ENCODE data around the gene TCP11. TPM values are rescaled to one million over a fixed set of nuclear protein-coding genes. Genes with fewer than 3 reads are reported as not detected.
"Not testable (repeated sequence)": the region's sequence is repeated elsewhere in the genome, so short reads cannot be mapped to it uniquely, and the experiment has no call there.

TCP11 gene
- total RNA-seq, 1 donor = 2.2 TPM

DNA sequence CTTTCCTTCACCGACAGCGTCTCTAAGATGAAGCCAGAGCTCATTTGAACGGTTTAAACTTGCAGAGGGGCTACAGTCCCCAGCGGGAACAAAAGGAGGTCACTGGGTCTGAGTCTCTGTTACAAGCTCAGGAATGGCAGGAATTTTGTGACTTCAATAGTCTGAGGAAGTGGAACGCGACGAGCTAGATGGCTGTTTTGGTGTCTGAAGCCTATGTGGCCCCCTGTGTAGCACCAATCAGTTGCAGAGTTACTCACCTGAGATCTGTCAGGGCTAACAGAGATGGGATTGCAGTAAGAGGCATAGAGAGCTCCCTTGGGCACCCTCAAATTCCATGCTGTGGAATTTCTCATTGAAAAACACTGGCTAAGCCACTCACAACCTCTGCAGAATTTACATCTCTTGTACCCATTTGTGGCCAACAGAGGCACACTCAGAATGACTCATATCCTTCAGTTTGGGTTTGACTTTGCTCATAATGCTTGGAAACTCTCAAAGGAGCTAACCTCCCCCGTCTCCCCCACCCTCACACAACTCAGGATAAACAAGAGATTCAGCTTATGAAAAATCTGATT is 7.1 kb upstream of the TCP11 start:
- DNase-seq (ENCODE audit: low read depth in 2 of 3, low spot score in 2 of 3) = no peak

DNA sequence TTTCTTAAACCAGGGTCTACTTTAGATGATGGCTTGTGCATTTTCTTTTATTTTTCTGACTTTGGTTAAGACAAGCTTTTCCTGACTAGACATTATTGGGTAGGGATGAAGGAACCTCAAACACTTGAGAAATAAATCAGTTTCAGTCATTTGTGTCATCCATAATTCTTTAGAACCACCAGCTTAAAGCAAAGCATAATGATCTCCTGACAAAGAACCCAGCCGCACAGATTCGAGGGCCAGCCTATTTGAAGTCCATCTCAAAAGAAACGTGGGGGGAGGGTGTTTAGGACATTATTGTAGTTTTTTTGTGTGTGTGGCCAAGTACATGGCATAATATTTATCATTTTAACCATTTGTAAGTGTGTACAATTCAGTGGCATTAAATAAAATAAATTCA is 6.3 kb upstream of the TCP11 start:
- no peak for DNase-seq (ENCODE audit: low read depth in 2 of 3, low spot score in 2 of 3)

DNA sequence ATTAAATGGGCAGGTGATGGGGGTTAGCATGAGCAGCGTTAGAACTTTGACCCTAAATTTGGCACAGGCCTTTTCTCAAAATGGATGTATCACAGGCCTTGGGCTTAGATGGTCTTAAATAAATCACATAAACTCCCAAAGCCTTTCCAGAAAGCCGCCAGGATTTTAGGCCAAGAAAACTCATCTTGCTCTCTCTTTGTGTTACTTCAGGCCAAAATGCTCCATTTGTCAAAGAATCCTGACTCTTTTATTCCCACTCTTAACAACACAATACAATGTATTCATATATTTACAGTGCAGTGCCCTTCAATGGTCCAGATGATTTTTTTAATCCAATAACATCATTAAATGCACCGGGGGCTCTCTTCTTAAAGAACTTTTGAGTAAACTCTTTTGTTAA is 5.9 kb upstream of the TCP11 start:
- no peak for DNase-seq (ENCODE audit: low read depth in 2 of 3, low spot score in 2 of 3)

DNA sequence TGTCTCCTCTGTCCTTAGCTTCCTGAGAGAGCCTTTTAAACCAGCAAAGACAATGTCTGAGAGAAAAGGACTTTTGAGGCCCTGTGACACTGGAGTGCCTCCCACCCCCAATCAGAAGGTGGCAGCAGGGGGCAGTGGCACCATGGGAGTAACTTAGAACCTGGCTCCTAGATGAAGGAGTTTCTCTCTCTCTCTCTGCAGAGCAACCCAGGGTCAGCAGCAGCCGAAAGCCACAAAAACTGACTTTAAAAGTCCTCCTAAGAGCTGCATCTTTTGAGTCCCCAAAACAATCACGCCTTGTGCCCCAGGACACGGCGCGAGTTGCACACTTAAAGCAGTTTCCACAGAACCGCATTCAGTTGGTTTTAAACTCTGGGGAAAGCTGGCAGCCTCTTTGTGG is 5.3 kb upstream of the TCP11 start:
- peak in 2 of 3 donors; percentile 43 to 73 for DNase-seq (ENCODE audit: low read depth in 2 of 3, low spot score in 2 of 3)

DNA sequence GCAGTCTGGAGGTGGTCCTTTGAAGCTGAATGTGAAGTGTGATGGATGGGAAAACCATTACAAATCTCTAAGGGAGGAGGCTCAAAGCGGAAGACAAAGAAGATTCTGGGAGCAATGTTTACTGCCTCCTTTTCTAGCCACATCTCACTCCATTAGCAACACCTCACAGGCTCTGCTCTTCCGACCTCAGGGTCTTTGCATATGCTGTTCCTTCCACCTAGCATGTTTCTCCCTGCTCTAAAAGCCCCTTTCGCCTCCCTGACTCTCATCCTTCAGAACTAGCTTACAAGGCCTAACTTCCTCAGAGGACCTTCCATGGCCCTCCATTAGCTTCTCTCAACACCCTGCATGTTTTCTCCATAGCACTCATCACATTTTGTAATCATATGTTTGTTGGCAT is 4.6 kb upstream of the TCP11 start:
- no peak for DNase-seq (ENCODE audit: low read depth in 2 of 3, low spot score in 2 of 3)

DNA sequence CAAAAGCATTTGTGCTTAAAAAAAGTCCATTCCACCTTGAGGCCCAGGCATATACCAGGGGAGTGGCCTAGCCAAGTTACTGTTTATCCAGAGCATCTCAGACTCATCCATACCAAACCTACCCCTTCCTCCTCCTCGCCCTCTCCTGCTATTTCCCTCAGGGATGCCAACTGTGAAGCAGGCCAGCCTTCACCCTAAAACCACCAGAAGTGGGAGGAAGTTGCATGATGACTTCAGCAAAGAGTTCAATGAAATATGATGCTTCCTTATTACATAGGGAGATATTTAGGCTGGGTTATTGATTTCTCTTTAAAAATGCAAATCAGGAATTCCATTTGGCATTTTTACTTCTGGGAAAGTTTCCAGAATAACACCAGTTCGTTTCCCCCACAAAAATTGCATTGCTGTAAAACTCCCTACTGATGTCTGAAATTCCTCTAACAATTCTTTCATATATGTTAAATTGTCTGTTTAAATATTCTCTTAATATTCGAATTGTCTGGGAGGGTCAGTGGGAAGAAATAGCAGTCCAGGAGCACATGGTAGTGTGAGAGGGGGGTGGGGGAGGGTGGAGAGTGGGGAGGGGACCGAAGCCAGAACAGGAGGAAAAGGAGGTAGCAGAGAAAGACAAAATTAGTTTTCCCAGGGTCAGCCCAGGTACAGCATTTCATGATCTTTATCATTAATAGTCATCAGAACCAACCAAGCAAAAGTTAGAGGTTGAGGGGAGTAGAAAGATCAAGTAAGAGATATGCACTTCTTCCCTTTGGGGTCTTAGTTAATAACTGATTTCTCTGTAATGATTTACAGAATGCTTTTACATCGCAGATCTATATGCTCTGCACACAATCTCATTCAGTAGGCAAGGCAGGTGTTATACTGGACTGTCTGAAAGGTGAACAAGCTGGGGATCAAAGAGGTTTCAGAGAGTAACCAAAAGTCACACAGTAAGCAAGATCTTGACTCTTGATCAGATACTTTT is 1.7 kb upstream of the TCP11 start:
- DNase-seq (ENCODE audit: low read depth in 2 of 3, low spot score in 2 of 3) = peak in 1 of 3 donors; percentile 28

DNA sequence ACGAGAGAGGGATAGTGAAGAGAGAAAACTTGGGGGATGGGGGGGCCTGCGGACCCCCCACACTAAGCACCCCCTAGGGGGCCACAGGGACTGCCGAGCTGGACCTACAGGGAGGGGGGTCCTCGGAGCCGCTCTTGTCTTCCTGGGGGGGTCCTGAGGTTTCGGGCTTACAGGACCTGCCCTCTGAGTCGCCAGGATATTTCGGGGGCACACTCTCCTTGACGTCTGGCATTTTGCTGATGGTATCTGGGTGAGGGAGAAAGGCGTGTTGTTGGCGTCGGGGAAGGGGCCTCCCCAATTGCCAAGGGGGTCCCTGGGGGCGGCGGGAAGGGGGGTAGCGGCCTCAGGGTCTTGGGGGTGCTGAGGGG is 516 bp downstream of the TCP11 start:
- DNase-seq (ENCODE audit: low read depth in 2 of 3, low spot score in 2 of 3) = no peak

DNA sequence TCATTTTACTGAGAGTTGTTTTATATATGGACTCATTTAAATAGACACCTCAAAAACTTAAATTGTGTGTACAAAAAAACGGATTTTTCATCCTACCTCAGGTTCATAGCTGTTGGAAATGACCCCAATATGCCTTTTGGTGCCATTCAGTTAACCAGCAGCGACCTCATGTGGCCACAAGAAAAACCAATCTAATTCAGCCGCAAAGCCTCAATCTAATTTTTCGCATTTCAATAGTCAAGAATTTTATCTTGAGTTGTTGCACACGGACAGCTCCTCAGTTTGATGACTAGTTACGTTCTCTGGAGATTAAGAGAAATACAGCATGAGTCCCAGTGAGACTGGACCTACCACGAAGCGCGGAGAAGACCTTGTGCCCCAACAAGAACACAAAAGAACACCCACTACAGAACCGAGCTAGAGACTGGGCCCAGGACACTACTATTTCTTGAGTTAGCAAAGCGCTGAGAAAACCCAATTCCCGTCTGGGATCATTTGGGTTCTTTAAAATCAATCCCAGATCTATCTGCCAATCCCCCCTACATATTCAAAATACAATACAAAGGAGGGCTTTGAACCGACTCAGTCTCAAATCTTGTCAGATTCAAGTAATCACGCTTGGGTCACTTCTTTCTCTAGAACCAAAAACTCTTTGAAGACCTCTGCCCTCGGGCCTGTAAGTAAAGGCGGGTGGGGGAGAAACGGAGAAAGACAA is 1.1 kb downstream of the TCP11 start:
- DNase-seq (ENCODE audit: low read depth in 2 of 3, low spot score in 2 of 3) = peak in 2 of 3 donors; percentile 75 to 83

DNA sequence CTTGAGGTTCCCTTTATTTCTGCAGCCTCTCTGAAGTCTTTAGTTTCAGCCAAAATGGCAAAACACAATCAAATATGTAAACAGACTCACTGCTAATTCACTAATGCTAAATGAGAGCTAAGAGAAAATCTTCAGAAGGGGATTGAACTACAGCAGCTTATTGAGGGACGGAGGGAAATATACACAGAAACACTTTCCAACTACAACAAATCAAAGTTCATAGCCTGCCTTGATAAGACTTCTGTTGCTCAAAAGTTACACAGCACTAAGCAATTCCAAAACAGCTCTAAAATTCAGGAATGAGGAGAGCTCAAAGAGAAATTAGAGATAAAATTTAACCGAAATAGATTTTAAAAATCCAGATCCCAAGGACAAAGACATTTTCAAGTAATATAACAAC is 1.7 kb downstream of the TCP11 start:
- no peak for DNase-seq (ENCODE audit: low read depth in 2 of 3, low spot score in 2 of 3)

DNA sequence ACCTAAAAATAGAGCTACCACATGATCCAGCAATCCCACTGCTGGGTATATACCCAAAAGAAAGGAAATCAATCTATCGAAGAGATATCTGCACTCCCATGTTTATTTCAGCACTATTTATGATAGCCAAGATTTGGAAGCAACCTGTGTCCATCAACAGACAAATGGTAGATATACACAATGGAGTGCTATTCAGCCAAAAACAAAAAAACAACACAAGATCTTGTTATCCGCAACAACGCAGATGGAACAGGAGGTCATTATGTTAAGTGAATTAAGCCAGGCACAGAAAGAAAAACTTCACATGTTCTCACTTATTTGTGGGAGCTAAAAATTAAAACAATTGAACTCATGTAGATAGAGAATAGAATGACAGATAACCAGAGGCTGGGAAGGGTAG is 2.9 kb downstream of the TCP11 start:
- DNase-seq (ENCODE audit: low read depth in 2 of 3, low spot score in 2 of 3) = not testable (repeated sequence)

DNA sequence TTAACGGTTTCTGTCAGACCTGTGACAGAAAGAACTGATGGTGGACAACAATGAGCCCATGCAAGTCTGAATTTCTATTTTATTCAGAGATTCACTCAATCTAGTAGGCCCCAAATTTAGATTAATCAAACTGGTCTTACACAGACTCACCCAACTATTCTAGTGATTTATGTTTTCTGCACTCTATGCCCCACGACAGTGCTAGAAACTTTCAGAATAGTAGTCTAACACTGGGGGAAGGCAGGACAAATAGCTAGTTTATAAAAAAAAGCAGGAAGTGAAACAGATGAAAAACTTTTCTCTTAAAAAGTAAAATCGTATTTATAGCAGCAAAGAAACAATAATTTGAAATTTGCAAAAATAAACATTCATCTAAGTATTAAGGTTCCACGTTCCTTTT is 5.0 kb downstream of the TCP11 start:
- no peak for DNase-seq (ENCODE audit: low read depth in 2 of 3, low spot score in 2 of 3)

DNA sequence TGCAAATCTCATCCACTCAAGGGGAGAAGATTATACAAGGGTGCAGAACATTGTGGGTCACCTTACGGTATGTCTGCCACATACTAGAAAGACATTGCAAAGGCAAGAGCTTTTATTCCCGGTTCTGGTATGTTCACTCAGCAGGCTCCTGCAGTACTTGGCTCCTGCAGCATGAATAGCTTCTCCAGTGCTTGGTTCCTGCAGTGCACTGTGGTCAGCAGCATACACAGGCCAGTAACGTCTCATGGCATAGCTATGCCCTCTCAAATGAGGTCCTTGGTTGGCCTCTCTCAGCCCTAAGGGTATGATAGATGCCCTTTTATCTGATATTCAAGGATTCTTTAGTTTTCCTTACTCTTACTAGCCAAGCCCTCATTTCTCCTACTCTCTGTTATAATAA is 12.6 kb downstream of the TCP11 start:
- DNase-seq (ENCODE audit: low read depth in 2 of 3, low spot score in 2 of 3) = no peak

DNA sequence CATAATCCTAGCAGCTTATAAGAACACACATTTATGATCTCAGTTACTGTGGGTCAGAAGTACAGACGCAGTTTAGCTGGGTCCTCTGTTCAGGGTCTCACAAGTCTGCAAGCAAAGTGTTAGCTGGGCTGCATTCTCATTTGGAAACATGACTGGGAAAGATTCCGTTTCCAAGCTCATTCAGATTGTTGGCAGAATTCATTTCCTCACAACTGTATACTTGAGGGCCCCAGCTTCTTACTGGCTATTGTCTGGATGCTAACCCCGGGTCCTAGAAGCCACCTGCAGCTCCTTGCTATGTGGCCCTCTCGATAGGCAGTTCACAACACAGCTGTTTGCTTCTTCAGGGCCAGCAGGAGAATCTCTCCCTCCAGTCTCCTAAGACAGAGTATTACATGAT is 13.1 kb downstream of the TCP11 start:
- no peak for DNase-seq (ENCODE audit: low read depth in 2 of 3, low spot score in 2 of 3)

DNA sequence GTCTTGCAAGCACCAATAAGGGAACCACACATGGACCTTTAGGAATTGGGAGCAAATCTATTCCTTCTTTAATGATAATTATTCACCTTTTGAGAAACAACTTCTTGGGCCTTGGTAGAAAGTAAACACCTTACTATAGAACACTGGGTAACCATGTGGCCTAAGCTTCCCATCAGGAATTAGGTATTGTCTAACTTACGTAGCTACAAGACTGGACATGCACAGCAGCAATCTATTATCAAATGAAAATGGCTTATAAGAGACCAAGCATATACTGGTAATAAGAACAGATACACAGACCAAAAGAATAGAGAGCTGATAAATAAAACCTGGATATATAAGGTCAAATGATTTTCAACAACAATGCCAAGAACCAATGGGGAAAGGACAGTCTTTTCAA is 16.8 kb downstream of the TCP11 start:
- DNase-seq (ENCODE audit: low read depth in 2 of 3, low spot score in 2 of 3) = no peak

DNA sequence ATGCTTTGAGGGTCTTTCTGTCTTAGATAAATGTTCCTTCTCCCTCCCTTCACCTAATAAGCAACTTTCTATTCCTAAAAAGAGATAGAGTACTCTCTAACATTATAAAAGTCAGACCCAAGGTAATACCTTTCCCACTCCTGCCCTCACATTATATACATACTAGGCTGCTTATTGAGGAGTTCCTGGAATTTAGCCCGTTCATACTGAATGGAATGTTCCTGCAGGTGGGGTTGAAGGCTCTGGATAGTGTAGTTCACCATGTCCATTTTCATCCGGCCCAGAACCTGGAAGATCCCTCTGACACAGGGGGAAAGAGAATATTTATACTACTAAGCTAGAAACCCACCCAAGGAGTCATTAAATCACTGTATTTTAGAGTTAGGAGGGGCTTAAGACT is 20.4 kb downstream of the TCP11 start:
- no peak for DNase-seq (ENCODE audit: low read depth in 2 of 3, low spot score in 2 of 3)

DNA sequence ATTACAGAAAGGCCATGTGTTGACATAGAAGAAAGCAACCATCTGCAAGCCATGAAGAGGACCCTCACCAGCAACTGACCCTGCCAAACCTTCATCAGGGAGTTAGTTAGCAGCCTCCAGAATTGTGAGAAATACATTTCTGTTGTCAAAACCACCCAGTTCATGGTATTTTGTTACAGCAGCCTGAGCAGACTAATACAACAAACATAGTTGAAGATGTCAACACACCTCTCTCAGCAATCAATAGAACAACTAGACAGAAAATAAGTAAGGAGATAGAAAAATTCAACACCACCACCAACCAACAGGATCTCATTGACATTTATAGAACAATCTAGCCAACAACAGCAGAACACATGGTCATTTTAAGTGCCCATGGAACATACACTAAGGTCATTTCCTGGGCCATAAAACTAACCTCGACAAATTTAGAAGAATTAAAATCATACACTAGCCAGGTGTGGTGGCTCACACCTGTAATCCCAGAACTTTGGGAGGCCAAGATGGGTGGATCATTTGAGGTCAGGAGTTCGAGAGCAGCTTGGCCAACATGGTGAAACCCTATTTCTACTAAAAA is 32.7 kb downstream of the TCP11 start:
- no peak for DNase-seq (ENCODE audit: low read depth in 2 of 3, low spot score in 2 of 3)

DNA sequence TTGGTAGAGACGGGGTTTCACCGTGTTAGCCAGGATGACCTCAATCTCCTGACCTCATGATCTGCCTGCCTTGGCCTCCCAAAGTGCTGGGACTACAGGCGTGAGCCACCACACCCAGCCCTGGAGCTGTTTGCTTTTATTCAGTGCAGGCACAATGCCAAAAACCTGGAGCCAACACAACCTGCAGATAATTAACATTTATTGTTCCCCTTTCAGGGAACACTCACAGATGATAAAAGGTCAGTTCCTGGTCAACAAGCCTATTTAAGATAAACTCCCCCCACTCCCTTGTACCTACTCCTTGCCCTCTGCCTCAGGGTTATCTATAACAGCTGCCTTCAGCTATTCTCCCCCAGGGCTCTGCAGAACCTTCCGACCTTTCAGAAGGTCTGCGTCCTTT is 33.4 kb downstream of the TCP11 start:
- DNase-seq (ENCODE audit: low read depth in 2 of 3, low spot score in 2 of 3) = not testable (repeated sequence)

DNA sequence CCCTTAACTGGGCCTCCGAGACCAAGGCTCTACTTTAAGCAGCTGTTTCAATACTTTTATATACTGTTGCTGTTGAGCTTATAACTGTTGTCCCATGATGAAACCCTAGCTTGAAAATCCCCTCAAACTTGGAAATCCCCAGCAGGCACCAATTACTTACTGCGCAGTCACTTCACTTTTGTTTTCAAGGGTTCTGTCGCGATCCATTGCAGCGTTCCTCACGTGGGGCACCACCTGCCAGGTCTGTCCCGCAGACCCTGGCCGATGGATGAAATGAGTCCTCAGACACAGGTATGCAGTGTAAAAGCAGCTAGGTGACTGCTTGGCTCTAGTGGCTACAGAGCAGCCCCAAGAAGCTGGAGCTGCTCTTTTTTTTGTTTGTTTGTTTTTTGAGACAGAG is 33.9 kb downstream of the TCP11 start:
- not testable (repeated sequence) for DNase-seq (ENCODE audit: low read depth in 2 of 3, low spot score in 2 of 3)

DNA sequence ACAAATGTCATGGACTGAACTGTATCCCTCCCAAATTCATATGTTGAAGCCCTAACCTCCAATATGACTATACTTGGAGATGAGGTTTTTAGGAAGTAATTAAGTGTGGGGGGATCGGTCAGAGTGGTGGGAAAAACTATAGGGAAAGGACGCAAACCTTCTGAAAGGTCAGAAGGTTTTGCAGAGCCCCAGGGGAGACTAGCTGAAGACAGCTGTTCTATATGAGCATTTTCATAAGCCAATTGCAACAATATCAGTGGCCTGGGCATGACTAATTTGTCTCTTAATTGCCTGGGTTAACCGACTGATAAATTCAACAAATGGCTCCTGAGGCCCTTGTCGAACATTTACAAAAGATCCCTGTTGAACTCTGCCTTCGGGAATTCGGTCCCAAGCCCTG is 35.1 kb downstream of the TCP11 start:
- not testable (repeated sequence) for DNase-seq (ENCODE audit: low read depth in 2 of 3, low spot score in 2 of 3)

DNA sequence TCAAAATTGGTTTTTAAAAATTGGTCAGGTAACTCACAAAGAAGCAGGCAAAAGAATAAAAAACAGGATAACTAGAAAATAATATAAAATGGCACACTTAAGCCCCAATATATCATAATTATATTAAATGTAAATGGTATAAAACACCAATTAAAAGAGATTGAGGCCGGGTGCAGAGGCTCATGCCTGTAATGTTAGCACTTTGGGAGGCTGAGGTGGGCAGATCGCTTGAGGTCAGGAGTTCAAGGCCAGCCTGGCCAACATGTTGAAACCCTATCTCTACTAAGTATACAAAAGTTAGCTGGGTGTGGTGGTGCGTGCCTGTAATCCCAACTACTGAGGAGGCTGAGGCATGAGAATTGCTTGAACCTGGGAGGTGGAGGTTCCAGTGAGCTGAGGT is 36.1 kb downstream of the TCP11 start:
- DNase-seq (ENCODE audit: low read depth in 2 of 3, low spot score in 2 of 3) = no peak

DNA sequence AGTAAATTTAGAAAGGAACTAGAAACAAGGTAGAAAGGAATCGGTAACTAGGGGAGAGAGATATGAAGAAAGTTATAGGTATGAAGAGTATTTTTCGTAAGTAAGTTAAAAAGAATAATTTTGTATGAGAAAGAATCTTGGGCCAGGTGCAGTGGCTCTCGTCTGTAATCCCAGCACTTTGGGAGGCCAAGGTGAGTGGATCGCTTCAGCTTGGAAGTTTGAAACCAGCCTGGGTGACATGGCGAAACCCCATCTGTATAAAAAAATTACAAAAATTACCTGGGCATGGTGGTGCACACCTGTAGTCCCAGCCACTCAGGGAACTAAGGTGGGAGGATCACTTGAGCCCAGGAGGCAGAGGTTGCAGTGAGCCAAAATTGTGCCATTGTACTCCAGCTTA is 42.0 kb downstream of the TCP11 start:
- no peak for DNase-seq (ENCODE audit: low read depth in 2 of 3, low spot score in 2 of 3)
